HG03039 (cell line): ENCODE measurements around the gene GLMP.

ENCODE experiments used
- ATAC-seq: cut with Tn5 transposase; IDR thresholded peaks from one replicate; pipeline ENCODE4 v1.9.1; 2021; ENCODE audit warnings: mild to moderate bottlenecking, moderate library complexity; ENCODE audit not compliant: unreplicated experiment

Gene GLMP

DNA sequence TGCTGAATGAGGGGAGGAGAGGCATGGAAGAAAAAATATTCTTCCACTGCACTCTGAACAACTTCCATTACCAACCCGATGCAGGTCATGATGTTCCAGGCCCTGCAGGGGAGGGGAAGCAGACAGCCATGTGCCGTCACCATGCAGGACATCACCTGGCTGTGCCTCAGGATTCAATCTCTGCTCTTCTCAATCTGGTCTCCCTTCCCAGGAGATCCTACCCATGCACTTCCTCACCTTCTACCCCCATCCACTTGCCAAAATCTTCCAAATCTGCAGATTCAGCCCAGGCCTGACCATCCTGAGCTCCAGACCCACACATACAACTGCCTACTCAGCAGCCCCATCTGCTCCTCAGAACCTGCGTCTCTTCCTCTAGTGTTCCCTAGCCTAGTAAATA lies 41.8 kb downstream of the GLMP start:
- no peak for ATAC-seq

DNA sequence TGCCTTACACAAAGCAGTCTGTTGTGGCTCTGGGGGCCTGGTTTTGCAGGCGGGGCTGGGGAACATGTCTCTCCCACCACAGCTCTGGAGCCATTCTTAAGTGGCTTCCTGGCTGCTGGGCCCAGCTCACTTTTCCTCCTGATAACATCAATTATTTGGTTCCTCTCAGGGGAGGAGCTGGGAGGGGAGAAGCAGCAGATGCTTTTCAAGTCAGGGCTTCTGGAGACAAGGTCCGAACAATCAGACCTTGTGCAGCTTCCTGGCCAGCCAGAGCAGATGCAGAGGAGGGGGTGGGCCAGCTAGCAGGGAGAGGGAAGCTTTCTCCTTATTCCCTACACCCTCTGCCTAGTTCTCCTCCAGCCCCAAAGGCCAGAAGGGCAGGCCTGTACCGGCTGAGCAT lies 44.0 kb downstream of the GLMP start:
- ATAC-seq, result no peak

DNA sequence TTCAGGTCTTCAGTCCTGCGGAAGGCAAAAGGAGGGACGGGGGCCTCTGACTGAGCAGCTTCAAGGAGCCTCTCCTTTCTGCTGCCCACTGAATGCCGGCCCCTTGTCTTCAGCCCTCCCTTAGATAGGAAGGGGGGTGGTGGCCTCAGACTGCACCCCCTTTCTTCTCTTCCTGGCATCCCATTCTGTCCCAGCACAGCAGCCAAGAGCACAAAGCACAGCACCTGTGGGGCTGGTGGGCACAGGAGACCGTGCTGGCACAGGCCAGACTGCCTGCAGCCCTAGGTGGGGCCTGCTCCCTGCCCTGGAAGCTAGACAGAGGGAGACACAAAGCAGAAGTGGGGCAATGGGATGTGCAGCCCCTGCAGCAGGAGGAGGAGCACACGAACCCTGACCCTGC lies 45.9 kb downstream of the GLMP start:
- ATAC-seq, result no peak

DNA sequence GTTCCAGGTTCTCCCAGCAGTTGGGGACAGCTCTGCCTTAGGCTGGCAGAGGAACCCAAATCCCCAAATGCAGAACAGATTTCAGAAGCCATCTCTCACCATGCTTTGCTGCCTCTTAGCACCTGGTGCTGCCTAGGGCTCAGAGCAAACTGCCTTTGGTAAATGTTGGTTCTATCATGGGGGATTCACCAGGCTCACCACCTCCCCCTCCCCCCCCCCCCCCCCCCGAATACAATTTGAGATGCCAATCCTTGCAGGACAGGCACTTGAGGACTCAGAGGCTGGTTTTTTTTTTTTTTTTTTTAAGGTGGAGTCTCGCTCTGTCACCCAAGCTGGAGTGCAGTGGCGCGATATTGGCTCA lies 47.2 kb downstream of the GLMP start:
- no peak for ATAC-seq

DNA sequence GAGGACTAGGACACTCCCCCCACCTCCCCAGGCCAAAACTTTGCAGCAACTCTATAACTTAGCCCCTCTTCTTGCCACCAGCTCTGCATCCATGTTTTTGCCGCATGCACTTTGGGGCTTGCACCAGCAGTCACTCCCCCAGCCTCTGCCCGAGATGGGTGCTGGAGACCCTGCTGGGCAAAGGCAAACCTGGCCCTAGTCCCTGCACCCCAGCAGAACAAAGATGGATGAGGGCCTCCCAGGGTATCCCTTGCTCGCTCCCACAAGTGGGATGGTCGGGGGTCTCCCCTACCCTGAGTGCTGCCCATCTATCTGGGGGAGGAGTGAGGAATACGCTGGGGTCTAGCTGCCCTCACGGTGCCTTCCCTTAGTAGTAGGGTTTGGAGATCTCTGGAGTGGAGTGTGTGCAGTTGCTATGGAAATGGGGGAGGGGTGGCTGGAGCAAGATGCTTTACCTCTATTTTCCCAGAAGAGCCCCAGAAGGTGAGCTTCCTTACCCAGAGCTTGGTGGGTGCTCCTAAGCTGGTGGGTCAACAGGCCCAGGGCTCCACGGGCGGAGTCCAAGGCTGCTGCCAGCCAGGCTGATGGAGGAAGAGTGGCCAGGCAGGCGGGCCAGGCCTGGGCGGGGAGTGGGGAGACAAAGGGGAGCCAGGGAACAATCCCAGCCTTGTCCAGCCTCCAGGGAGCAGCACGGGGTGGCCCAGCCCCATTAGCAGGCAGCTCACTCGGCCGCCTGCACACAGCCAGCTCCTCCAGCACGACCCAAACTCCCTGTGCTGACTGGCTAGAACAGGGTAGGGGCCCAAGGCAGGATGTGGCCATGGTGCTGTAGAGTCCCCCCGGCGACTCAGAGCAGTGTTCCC lies 47.8 kb downstream of the GLMP start, which contains the start of gene PAQR6:
Gene PAQR6, minus strand, starts transcription at position 597 of the 863 bp plus-strand sequence. CDS start 1,325 bp downstream, outside the sequence.
- ATAC-seq, result no peak

DNA sequence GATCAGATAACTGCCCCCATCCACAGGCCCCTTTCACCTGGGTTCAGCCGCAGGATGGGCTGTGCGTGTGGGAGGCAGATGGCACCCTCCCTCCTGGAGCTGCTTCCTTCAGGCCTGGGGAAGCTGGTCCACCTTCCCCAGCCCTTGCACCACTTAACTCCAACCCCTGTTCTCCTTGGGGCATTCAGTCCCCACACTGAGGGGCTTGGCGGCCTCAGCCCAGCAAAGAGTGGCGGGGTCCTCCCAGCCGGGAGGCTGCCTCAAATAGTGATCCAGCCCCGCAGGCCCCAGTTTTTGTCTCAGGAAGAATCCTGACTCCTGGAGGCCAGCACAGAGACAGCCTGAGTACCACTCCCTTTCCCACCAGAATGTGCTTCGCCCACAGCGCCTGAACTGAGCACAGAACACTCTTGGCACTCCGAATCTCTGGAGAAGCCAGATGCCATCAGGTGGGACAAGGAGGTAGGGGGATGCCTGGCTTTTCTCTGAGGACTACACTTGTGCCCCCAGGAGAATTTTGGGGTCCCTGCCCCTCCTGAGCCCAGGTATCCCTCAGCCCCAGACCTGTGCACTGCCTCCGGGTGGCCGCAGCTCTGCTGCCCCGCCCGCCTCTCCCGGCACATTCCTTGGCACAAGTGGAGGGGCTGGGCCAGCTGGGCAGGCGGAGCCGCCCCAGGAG lies 48.6 kb downstream of the GLMP start:
- no peak for ATAC-seq

DNA sequence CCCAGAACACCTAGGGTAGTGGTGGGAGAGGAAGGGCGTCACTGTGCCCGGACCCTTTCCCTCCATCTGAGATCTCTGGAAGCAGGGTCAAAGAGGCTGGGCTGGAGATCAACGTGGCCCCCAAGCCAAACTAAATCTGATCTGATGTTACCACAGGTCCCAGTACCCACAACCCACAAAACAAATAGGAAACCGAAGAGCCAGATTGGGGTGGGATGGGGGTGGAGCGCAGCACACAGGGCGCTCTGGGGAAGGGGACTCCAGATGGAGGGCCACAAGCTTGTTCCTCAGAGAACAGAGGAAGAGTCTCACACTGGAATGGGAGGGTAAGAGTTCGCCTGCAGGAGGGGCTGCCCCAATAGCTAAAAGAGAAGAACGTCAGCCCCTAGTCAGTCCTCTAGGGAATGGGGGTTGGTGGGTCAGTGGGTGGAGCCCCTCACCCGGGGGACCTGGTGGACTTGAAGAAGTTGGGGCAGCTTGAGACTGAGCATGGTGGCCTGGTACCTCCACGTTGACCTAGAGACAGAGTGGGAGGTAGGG lies 49.2 kb downstream of the GLMP start:
- no peak for ATAC-seq

DNA sequence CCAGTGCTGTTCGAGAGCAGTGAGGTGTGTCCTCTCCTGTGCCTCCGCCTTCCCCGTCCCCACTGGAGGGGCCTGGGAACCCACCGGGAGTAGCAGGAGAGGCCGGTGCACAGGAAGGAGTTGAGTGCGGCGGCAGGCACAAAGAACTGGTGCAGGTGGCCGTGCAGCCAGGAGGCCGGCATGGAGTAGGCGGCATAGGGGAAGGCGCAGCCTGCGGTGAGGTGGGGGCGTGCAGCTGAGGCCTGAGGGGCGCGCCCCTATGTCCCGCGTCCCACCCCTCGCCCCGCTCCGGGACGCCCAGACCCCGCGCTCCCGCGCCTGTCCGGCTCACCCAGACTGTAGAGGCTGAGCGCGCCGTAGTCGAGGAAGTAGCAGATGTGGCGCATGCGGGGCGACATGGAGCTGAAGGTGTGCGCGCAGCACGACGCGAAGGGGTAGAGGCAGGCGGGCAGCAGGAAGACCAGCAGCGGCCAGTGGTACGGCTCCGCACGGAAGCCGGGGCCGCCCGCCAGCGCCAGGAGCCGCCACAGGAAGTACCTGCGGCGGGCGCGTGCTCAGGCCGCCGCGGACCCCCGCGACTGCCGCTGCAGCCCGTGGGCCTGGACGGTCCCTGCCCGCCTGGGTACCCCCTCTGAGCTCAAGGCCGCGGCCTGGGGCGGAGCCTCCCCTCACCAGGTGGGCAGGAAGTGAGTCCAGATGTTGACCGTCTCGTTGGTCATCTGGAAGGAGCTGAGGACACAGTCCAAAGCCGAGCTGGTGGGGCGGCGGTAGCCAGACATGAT lies 49.8 kb downstream of the GLMP start:
- ATAC-seq, result no peak

DNA sequence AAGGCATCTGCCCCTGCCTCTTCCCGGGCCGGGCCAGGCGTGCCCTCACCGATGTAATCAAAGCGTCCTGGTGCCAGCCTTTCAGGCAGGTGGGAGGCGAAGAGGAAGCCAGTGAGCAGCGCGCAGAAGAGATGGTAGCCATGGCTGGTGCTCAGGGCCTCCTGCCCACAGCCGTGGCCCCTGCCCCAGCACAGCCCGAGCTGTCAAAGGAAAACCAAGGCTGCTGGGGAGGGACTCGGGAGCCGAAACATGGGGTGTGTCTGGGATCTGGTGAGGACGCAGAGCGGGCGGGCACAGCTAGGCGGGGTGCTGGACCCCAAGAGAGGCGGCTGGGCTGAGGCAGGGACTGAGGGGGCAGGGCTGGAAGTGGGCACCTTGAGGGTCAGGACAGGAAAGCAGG lies 50.8 kb downstream of the GLMP start:
- ATAC-seq, result no peak

DNA sequence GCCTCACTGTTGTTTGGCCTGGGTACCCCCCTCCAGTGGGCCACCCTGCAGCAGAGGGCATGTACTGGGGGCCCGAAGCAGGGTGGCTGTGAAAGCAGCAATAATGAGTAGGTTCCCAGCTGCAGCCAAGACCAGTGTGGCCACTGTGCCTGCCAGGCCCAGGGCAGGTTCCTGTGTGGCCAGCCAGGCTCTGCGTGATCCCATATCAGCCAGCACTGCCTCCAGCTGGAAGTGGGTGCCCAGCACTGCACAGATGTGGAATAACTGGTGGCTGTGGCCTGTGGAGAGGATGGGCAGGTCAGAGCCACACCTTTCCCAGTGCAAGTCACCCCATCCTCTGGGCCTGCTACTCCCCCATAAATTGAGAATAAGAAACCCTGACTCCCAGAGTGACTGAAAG lies 51.4 kb downstream of the GLMP start:
- ATAC-seq, result no peak

DNA sequence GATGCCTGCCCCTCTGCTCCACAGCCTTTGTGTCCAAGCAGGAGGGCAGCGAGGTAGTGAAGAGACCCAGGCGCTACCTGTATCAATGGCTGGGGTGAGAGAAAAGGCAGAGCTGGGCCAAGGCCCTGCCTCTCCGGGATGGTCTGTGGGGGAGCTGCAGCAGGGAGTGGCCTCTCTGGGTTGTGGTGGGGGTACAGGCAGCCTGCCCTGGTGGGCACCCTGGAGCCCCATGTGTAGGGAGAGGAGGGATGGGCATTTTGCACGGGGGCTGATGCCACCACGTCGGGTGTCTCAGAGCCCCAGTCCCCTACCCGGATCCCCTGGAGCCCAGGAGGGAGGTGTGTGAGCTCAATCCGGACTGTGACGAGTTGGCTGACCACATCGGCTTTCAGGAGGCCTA lies 52.7 kb downstream of the GLMP start:
- no peak for ATAC-seq
